AG04450 (cell line): ENCODE data around the gene DDR2. TPM values are rescaled to one million over a fixed set of nuclear protein-coding genes. Genes with fewer than 3 reads are reported as not detected.
"Not testable (repeated sequence)": the region's sequence is repeated elsewhere in the genome, so short reads cannot be mapped to it uniquely, and the experiment has no call there.

Experiments used
- CTCF ChIA-PET: fragments of 300-600, 350-600 bp; formaldehyde crosslinking; extraction: SDS; loops from one replicate; lab custom pipeline; 2022; ENCODE audit warnings: antibody characterized with exemption, inconsistent platforms; lab: Charles Lee
- POLR2A ChIA-PET: fragments of 350-600 bp; formaldehyde crosslinking; extraction: SDS; loops from one replicate; lab custom pipeline; 2021; ENCODE audit warnings: antibody characterized with exemption, inconsistent platforms; lab: Yijun Ruan, JAX
- DNase-seq: peaks from one replicate; pipeline ENCODE4 v3.0.0-alpha.2; 2011; ENCODE audit warnings: low read depth, low spot score
- H3K27ac ChIP-seq: one replicate; pipeline ENCODE4 v1.5.1; 2012; ENCODE audit warnings: low read depth, low read length, control low read depth
- H3K27me3 ChIP-seq: one replicate; pipeline ENCODE4 v1.6.0; 2012; ENCODE audit warnings: low read length; ENCODE audit not compliant: control insufficient read depth, insufficient read depth
- H3K4me3 ChIP-seq: 2 replicates; pipeline ENCODE4 v1.5.1; 2011; ENCODE audit warnings: mild to moderate bottlenecking, low read depth, low read length, control low read depth
- H3K9me3 ChIP-seq: 2 replicates; pipeline ENCODE4 v1.5.1; 2012; ENCODE audit warnings: low read length; ENCODE audit not compliant: control insufficient read depth, insufficient read depth
- CTCF ChIP-seq: IDR thresholded peaks from 2 replicates; pipeline ENCODE4 v1.5.1; 2011; ENCODE audit warnings: low read depth, low read length, control low read depth, inconsistent platforms
- polyA plus RNA-seq: library from polyadenylated mRNA; depleted of rRNA; stranded (reverse); fragments of >200 nt; gene quantifications from 2 replicates; pipeline ENCODE4 v1.2.3, GENCODE V29; 2011

The DDR2 gene
- polyA plus RNA-seq, 1 experiment = 194 TPM

GRCh38 chr1:162736633-162737067 is 104.4 kb downstream of the DDR2 start:
- H3K9me3 ChIP-seq = no peaks in the 10 kb centered on the region
- no peak overlapping the region for H3K4me3 ChIP-seq
- DNase-seq = no peak
- CTCF ChIA-PET = no interaction called here
- H3K27ac ChIP-seq = no peak overlapping the region
- no peak for TF ChIP-seq CTCF
- no peaks in the 10 kb centered on the region for H3K27me3 ChIP-seq
- POLR2A ChIA-PET = no interaction called here

GRCh38 chr1:162740755-162741154 is 108.5 kb downstream of the DDR2 start:
- no peak for TF ChIP-seq CTCF
- Histone ChIP-seq H3K27ac (no peak overlapping the region), H3K27me3 (no peaks in the 10 kb centered on the region), H3K9me3 (no peaks in the 10 kb centered on the region), H3K4me3 (no peak overlapping the region)
- ChIA-PET POLR2A (no interaction called here), CTCF (interaction anchor here (0.8 kb wide), 1 partner anchor 31 kb away, joined by 3 read pairs; no protein-coding TSS in a partner anchor)
- DNase-seq = no peak

- ChIA-PET CTCF (interaction anchor here (1.4 kb wide), 1 partner anchor 128 kb away, joined by 4 read pairs; no protein-coding TSS in a partner anchor), POLR2A (no interaction called here)
- H3K4me3 ChIP-seq = no peak overlapping the region
- TF ChIP-seq CTCF = no peak
- no peak for DNase-seq
- no peak overlapping the region for H3K27ac ChIP-seq
- H3K9me3 ChIP-seq = peaks cover 5% of the 10 kb centered on the region
- no peaks in the 10 kb centered on the region for H3K27me3 ChIP-seq
These were observed 109.3 kb downstream of the DDR2 start for GRCh38 chr1:162741574-162741973.

GRCh38 chr1:162746264-162746942 is 114.1 kb downstream of the DDR2 start:
- POLR2A ChIA-PET, DNase-seq, H3K27me3 ChIP-seq, CTCF ChIA-PET, H3K9me3 ChIP-seq, H3K27ac ChIP-seq, H3K4me3 ChIP-seq: not testable (repeated sequence)

GRCh38 chr1:162753001-162753658 is 120.9 kb downstream of the DDR2 start:
- H3K27ac ChIP-seq = no peak overlapping the region
- TF ChIP-seq CTCF = no peak
- no peak for DNase-seq
- CTCF ChIA-PET = interaction anchor here (1.6 kb wide), 1 partner anchor 139 kb away, joined by 7 read pairs; no protein-coding TSS in a partner anchor
- H3K27me3 ChIP-seq = no peaks in the 10 kb centered on the region
- H3K4me3 ChIP-seq = no peak overlapping the region
- POLR2A ChIA-PET = no interaction called here
- no peaks in the 10 kb centered on the region for H3K9me3 ChIP-seq
